COR-L47 (cell line): ENCODE data around the gene ATF6.

Experiments
- DNase-seq: peaks from one replicate; lab custom pipeline; 2025; lab: John Stamatoyannopoulos, UW

ATF6 gene

DNA sequence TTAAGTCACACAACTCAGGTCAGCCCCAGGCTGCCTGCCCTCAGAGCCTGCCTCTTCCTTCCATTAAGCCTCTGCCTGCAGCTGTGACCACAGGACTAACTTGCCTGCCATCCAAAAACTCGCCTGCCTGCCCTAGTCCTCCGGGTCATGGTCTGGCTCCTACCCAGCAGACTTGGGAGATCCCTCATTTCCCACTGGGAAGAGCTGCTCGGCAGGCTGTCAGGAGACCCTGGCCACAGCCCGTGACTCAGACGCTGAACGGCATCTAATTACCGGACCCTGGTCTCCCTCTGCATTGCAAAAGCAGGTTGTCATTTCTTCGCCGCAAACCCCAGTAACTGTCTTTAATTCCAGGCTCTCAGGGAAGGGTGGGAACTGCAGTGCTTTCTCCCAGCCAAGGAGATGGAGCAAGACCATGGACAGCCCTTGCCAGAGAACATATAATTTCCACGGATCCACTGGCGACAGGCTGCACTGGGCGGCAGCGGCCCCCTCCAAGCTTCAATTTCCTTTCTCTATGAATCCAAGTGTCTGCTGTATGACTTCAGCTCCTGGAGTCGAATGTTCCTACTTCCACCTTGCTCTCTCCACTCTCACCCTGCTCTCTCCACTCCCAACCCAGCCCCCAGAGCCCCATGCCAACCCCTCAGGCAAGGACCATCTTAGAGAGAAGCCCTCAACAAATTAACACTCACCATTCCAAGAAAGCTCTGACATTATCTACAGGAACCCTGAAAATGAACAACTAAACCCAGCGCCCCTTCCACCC, 237.1 kb downstream of the ATF6 start:
- no peak for DNase-seq

DNA sequence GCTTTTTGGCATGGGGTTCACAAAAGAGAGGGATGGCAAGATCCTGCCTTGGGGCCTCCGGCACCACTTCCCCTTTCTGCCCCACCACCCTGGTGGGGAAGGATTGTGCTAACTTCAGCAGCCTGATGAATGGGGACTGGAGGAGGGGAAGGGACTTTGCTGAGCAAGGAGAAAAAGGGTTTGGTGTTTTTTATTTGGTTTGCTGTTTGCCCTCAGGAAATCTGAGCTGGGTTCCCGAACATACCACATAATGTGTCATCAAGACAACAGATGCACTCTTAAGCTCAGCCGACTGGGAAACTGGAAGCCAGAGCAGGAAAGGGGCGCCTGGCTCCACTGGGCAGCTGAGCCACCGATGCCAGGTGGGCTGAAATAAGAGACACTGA, 237.7 kb downstream of the ATF6 start:
- DNase-seq: no peak

DNA sequence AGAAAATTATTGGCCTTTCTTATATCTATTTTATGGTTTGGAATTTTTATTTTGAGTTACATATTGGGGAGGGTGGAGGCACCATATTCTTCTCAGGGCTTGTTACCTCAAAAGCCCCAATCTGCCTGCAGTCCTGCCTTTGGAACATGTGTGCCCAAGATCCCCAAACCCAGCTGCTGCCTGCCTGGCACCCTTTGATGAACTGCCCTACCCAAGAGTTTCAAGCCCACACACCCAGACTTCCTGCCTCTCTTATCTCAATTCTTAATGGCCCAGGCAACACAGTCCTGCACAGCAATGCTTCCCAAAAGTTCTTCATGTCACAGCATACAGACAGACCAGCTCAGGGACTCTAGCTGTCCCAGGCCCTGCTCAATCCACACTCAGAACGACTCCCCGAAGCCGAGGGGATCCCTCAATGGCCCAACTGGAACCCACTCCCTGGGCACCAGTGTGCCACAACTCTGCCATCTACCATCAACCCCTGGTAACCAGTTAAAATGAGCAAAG, 238.4 kb downstream of the ATF6 start:
- DNase-seq: no peak

DNA sequence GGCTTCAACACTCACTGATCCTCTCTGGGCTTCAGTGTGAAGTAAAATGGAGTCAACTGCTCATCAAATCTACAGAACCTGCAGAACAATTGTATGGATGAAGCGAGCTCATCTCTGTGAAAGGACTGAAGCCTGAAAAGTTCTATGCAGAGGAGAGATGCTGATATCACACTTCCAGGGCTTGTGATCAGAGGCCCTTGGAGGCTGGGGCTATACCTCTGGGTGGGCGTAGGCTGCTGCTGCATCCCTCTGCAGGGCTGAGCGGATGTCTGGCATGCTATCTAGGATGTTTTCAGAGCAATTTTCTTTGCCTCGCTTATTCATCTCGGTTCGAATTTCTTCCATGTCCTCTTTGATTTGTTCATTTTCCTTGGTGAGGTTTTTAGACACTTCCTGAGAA, 240.0 kb downstream of the ATF6 start:
- DNase-seq: no peak

DNA sequence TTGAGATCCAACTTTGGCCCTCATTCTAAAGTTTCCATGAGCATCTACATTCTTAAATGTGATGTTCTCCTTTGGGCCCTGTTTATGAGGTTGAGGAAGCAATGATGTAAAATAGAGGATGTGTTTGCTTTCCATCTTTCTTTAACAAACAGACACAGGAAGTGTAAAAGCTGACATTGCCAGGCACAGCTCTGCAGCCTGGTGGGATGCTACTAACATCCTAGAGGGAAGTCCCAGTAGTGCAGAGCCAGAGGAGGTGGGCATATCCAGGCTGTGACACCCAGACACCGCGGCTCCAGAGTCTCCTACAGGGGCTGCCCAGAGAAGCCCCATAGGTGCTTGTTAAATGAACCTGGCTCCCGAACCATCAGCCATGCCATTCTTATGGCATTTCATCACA, 241.3 kb downstream of the ATF6 start:
- no peak for DNase-seq

DNA sequence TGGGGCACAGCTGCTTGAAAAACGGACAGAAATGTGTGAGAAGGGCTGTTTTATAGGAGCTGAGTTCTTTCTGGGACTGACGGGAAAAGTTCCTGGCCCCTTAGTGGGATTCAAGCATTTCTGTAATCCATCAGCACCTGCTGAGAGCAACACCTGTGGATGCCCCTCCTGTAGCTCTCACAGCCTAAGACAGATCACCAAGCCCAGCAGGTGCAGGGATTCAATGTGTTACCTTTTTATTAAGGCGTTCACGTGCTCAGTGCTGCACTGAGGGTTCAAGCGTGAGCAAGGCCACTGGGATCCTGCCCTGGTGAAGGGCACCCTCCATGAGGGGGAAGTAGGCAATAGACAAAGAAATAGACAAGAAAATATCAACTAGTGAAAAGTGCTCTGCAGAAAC, 242.7 kb downstream of the ATF6 start:
- DNase-seq: no peak

DNA sequence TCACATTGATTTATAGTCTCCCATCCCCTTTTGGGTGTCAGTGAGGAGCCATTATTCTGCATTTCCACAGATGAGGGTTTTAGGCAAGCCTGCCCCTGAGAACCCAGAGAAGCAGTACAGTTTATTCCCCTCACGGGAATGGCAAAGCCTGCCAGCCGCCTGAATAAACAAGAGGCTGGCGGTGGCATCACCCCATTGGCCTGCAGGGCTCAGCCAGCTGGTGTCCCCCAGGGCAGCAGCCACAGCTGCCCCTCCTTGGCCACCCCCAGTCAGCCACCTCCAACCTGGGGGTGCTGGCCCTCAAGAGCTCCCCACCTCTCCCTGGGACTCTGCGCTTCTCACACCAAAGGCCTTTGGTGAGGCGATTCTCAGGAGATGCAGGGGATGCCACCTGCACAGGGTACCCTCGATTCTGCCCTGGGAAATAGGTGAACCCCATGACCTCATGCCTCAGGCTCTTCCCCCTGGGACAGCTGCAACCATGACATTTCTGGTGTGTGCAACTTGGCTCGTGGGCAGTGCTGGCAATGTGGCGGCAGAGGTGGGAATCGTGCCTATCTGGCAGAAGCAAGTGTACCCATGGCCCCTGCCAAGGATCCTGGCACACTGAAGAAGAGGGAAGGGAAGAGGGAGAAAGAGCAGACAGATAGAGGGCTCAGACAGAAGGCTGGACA, 243.5 kb downstream of the ATF6 start:
- no peak for DNase-seq

DNA sequence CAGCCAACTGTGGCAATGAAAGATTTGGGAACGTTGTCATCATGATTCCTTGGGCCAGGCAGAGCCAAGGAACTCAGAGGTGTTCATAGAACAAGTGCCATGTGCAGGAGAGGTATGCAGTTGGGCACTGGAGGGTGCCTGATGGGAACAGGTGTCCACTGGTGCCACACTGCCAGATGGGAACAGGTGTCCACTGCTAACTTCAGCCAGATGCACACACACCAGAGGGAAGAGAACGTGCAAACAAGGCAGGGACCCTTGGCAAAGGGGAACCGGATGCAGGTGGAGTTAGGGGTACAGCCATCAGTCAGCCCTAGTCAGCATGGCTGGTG, 244.0 kb downstream of the ATF6 start:
- DNase-seq: no peak

DNA sequence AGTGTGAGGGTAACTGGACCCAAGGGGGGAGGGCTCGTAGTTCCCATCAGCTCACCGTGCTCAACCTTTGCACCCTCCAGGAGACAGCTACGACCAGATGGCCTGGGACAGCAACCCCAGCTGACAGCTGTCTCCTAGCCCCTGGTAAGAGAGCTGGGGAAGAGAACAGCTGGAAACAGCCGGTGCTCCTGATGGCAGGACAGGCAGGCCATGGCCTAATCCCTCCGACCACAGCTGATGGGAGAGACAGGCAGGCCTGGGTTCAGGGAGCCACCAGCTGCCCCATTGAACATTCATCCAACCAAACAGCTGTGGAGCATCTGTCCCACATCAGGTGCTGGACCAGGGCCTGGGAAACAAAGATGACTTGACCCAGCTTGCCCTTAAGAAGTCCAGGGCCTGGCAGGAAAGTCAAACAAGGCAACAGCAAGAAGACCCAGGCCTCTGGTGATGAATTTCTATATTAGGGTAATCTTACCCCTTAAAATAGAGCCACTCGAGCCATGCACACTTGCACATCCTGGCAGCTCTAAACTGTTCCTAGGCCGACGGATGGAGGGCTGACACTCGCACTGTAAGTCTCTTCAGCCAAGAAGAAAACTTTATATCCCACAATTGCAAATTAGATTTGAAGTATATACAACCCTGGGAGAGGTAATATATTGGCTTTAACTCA, 245.4 kb downstream of the ATF6 start:
- no peak for DNase-seq

DNA sequence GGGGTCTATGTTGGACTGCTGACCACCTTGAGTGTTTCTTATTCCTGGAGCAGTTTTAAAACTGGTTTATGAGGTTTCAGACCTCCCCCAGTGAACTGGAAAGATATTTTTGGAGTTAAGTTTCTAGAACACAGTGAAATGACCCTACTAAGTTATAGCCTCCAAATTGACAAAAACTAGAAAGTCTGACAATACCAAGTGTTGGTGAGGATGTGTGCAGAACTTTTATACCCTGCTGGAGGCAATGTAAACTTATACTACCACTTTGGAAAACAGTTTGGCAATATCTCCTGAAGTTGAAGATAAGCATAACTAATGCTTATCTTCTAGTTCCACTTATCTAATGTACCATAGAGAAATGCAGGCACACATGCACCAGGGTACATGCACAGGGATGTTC, 247.2 kb downstream of the ATF6 start:
- no peak for DNase-seq
